ENCODE data around the gene SPINK6. TPM values are rescaled to one million over a fixed set of nuclear protein-coding genes. Genes with fewer than 3 reads are reported as not detected.

The SPINK6 gene
- total and polyA plus RNA-seq, 10 donors = not detected

- intact Hi-C loops (cut with DNase I; ENCODE audit: low total_unique reads) = no loop called here
- no peak overlapping the region for H3K4me3 ChIP-seq
- DNase-seq = no peak
- no peak for TF ChIP-seq POLR2A (IDR thresholded peaks at IDR 0.05)
- TF ChIP-seq CTCF (IDR thresholded peaks at IDR 0.05 in 8 of 11, conservative IDR thresholded peaks at IDR 0.05 in 3 of 11) = no peak
- H3K36me3 ChIP-seq = no peaks in the 10 kb centered on the region
- no peaks in the 10 kb centered on the region for H3K9me3 ChIP-seq
- 91 to 95% (median 94%) methylated on average over 7 of the region's 7 CpGs for WGBS, 5 donors
- H3K27me3 ChIP-seq (replicated peaks in 1 of 7) = peaks cover 0 to 4% (median 0%) of the 10 kb centered on the region in 7 donors
- no peaks in the 10 kb centered on the region for H3K4me1 ChIP-seq
- H3K27ac ChIP-seq = no peak overlapping the region
Observed at GRCh38 chr5:148230240-148230639, 27.4 kb downstream of the SPINK6 start.

- no peak overlapping the region for H3K27ac ChIP-seq
- no peaks in the 10 kb centered on the region for H3K27me3 ChIP-seq (replicated peaks in 1 of 7)
- 49 to 65% (median 55%) methylated on average over 4 of the region's 4 CpGs for WGBS, 5 donors
- H3K4me1 ChIP-seq = no peaks in the 10 kb centered on the region
- H3K4me3 ChIP-seq = no peak overlapping the region
- intact Hi-C loops (cut with DNase I; ENCODE audit: low total_unique reads) = no loop called here
- H3K36me3 ChIP-seq = no peaks in the 10 kb centered on the region
- no peaks in the 10 kb centered on the region for H3K9me3 ChIP-seq
- TF ChIP-seq CTCF (IDR thresholded peaks at IDR 0.05 in 8 of 11, conservative IDR thresholded peaks at IDR 0.05 in 3 of 11) = no peak
- no peak for DNase-seq
Observed at GRCh38 chr5:148237785-148238417, 35.1 kb downstream of the SPINK6 start.

GRCh38 chr5:148238418-148238794 is 35.6 kb downstream of the SPINK6 start, which contains the start of gene MARCOL:
Gene MARCOL (plus strand): TSS chr5:148238525. CDS start chr5:148238598, 73 bp downstream.
- TF ChIP-seq CTCF (IDR thresholded peaks at IDR 0.05 in 8 of 11, conservative IDR thresholded peaks at IDR 0.05 in 3 of 11) (no peak), POLR2AphosphoS5 (IDR thresholded peaks at IDR 0.05) (no peak), POLR2A (IDR thresholded peaks at IDR 0.05) (no peak)
- Histone ChIP-seq H3K27me3 (replicated peaks in 1 of 7) (no peaks in the 10 kb centered on the region), H3K27ac (no peak within 1 kb of the TSS), H3K4me1 (no peaks in the 10 kb centered on the region), H3K4me3 (no peak within 1 kb of the TSS), H3K36me3 (no peaks in the 10 kb centered on the region), H3K9me3 (peaks cover 0 to 3% (median 0%) of the 10 kb centered on the region in 8 donors)
- no peak for DNase-seq
- 64 to 72% (median 65%) methylated on average over 2 of the region's 2 CpGs for WGBS, 5 donors
- intact Hi-C loops (cut with DNase I; ENCODE audit: low total_unique reads) = no loop called here

GRCh38 chr5:148248894-148249293 is 46.1 kb downstream of the SPINK6 start:
- TF ChIP-seq POLR2AphosphoS5 (IDR thresholded peaks at IDR 0.05) = no peak
- no peak for TF ChIP-seq CTCF (IDR thresholded peaks at IDR 0.05 in 8 of 11, conservative IDR thresholded peaks at IDR 0.05 in 3 of 11)
- TF ChIP-seq POLR2A (IDR thresholded peaks at IDR 0.05) = no peak
- no peaks in the 10 kb centered on the region for H3K4me1 ChIP-seq
- H3K27ac ChIP-seq = no peak overlapping the region
- peaks cover 0 to 14% (median 11%) of the 10 kb centered on the region in 8 donors for H3K9me3 ChIP-seq
- WGBS, 5 donors = 76 to 92% (median 83%) methylated on average over 2 of the region's 2 CpGs
- DNase-seq = no peak
- H3K27me3 ChIP-seq (replicated peaks in 1 of 7) = no peaks in the 10 kb centered on the region
- no peak overlapping the region for H3K4me3 ChIP-seq
- H3K36me3 ChIP-seq = no peaks in the 10 kb centered on the region
- intact Hi-C loops (cut with DNase I; ENCODE audit: low total_unique reads) = no loop called here
